Small intestine (tissue), 7 donors: ENCODE results near the gene RFTN1. TPM values are rescaled to one million over a fixed set of nuclear protein-coding genes. Genes with fewer than 3 reads are reported as not detected.
A peak's percentile ranks its signal among the peaks of the same experiment; 100 is the strongest.

Experiments used
- DNase-seq, 2 donors: peaks; one replicate each; pipeline versions ENCODE4 v3.0.0 to v3.0.0-alpha.2; 2013
- FAIRE-seq: peaks from 2 replicates; lab custom pipeline; 2012; peaks lifted over from hg19 to GRCh38; lab: Jason Lieb, UNC
- H3K27ac ChIP-seq, 3 donors: one replicate each; pipeline ENCODE4 v1.5.1; 2013; ENCODE audit warnings: low read length in 2 of 3, mild to moderate bottlenecking in 2 of 3, control low read depth in 1 of 3, inconsistent platforms in 1 of 3, low read depth in 1 of 3, moderate library complexity in 1 of 3
- H3K27me3 ChIP-seq, 3 donors: one replicate each; pipeline ENCODE4 v1.6.1; 2013; ENCODE audit warnings: low read length in 3 of 3, inconsistent platforms in 1 of 3; ENCODE audit not compliant: control insufficient read depth in 3 of 3, insufficient read depth in 3 of 3
- H3K36me3 ChIP-seq, 3 donors: one replicate each; pipeline ENCODE4 v1.6.1; 2013; ENCODE audit warnings: low read length in 3 of 3, inconsistent platforms in 1 of 3, low read depth in 1 of 3, mild to moderate bottlenecking in 1 of 3, moderate library complexity in 1 of 3; ENCODE audit not compliant: control insufficient read depth in 3 of 3, insufficient read depth in 2 of 3
- H3K4me1 ChIP-seq, 3 donors: one replicate each; pipeline ENCODE4 v1.6.1; 2013; ENCODE audit warnings: low read length in 2 of 3, inconsistent platforms in 1 of 3, low read depth in 1 of 3, mild to moderate bottlenecking in 1 of 3, moderate library complexity in 1 of 3; ENCODE audit not compliant: control insufficient read depth in 3 of 3, insufficient read depth in 2 of 3
- H3K4me3 ChIP-seq, 3 donors: one replicate each; pipeline ENCODE4 v1.5.1; 2013; ENCODE audit warnings: low read length in 3 of 3, control low read depth in 1 of 3, inconsistent platforms in 1 of 3, low read depth in 1 of 3, mild to moderate bottlenecking in 1 of 3, moderate library complexity in 1 of 3
- H3K9me3 ChIP-seq, 2 donors: one replicate each; pipeline ENCODE4 v1.6.1; 2013; ENCODE audit warnings: low read depth in 1 of 2, low read length in 1 of 2; ENCODE audit not compliant: control insufficient read depth in 2 of 2, insufficient read depth in 1 of 2
- WGBS, 3 donors: extraction: QIAGEN DNeasy Blood & Tissue Kit; methylation state at CpG; one replicate each; pipeline ENCODE4 v1.1.7; 2013; 5-methylcytosine and 5-hydroxymethylcytosine counted together
- polyA plus RNA-seq, 4 donors: library from polyadenylated mRNA; stranded (reverse) in 3 of 4; unstranded in 1 of 4; fragments of 200-250 nt in 3 of 4; fragments of 120-200 nt in 1 of 4; gene quantifications; one replicate each; pipeline versions ENCODE4 v1.2.1 to v1.2.3, GENCODE V29; 2013
- donor health status: healthy with polysubstance abuse.
- donor health status: control.
- donor health status: control.
- donor health status: Bipolar disorder and iron deficiency.
- donor health status: healthy.

RFTN1 gene
- polyA plus RNA-seq, 4 donors = 1.8 to 18.4 (median 11.6) TPM

GRCh38 chr3:16442730-16443129 is 70.8 kb downstream of the RFTN1 start:
- no peak for DNase-seq
- no peaks in the 10 kb centered on the region for H3K36me3 ChIP-seq
- no peaks in the 10 kb centered on the region for H3K4me1 ChIP-seq
- H3K4me3 ChIP-seq = no peak overlapping the region
- no peak overlapping the region for H3K27ac ChIP-seq
- 85 to 97% (median 92%) methylated on average over 1 of the region's 1 CpG for WGBS, 3 donors
- no peaks in the 10 kb centered on the region for H3K9me3 ChIP-seq
- FAIRE-seq = no peak
- no peaks in the 10 kb centered on the region for H3K27me3 ChIP-seq

DNA sequence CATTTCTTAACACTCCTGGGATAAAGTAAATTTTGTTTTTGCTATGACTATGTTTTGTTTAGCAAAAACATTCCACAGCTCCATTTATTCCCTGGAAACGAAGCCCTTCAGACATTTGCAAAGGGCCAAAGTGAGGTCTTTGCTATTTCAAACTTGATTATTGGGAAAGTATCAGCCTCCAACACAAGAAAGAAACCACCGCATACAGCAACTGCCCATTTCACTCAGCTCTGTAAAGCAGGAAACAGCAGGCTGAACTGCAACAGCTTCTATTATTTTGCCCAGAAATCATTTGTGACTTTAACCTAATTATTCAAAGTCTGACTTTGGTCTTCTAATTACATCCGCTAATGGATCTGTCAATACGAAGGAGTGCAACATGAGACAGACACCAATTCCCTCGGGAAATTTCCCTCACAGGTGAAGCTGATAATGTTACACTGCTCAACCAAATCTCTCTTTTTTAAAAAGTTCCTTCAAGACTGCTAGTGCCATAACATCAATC is 72.1 kb downstream of the RFTN1 start:
- no peaks in the 10 kb centered on the region for H3K9me3 ChIP-seq
- H3K36me3 ChIP-seq = no peaks in the 10 kb centered on the region
- H3K27ac ChIP-seq = peak overlapping the region in 2 of 3 donors; percentile 21 to 38
- no peaks in the 10 kb centered on the region for H3K27me3 ChIP-seq
- FAIRE-seq = no peak
- no peaks in the 10 kb centered on the region for H3K4me1 ChIP-seq
- DNase-seq = no peak
- H3K4me3 ChIP-seq = no peak overlapping the region
- 30 to 35% (median 34%) methylated on average over 5 of the region's 5 CpGs for WGBS, 3 donors

DNA sequence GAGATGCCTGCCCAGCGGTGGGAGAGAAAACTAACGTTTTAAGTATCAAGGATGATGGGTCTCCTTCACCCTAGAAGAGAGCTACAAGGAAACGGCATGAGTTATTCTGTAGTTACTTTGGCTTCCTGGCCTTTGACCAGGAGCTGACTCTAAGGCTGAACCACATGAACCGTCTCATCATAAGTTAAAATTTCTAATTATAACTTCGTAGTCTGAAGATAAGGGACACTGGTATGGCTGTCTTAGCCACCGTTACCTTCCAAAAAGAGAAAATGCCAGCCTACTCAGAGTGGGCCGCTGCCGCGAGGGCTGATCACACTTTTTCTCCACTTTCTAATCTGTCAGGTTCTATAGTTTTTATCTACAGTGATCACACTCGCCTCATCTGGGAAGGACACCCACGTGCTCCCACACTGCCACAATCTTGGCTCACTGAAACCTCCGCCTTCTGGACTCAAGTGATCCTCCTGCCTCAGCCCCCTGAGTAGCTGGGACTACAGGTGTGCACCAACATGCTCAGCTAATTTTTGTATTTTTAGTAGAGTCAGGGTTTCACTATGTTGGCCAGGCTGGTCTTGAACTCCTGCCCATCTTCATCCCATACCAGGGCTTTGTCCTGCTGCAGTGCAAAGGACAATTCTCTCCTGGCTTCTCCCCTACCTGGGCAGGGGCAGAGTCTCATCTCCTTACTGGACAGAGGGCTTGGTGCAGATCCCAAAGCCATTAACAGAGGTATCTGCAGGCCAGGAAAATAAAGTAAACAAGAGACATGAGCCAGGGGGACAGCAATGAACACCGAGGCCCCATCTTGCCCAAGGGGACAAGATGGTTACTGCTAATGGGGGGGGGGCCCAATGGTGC is 73.4 kb downstream of the RFTN1 start:
- no peak for DNase-seq
- Histone ChIP-seq H3K36me3 (no peaks in the 10 kb centered on the region), H3K4me1 (no peaks in the 10 kb centered on the region), H3K9me3 (no peaks in the 10 kb centered on the region), H3K4me3 (no peak overlapping the region), H3K27ac (no peak overlapping the region), H3K27me3 (no peaks in the 10 kb centered on the region)
- WGBS, 3 donors = 75 to 81% (median 76%) methylated on average over 13 of the region's 13 CpGs
- no peak for FAIRE-seq

DNA sequence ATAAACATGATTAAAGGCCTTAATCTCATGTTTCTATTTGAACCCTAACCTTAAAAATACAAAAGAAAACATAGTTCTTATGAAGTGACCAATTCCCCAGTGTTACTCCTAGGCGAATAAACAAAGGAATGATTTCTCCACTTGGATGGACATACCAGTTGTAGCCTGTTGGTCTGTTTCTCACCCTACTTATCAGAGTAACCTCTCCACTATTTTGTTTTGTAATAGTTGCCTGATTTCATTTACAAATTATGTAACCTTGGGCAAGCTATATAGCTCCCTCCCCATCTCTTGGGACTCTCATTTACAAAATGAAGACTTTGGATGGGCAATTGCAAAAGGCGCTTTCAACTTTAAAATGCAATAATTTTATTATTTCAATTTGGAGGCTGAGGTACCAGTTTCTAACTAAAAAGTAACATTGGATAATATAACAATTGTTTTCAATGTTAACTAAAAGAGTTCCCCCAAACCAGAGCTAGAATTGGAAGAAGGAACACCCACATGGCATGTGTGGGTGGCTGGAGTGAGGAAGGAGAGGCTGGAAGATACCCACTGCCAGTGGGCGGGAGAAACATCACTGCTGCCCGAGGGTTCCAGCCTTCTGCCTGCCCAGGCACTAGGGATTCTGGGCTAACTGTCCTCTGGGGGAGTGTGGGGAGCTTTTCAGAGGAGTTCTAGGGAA is 74.2 kb downstream of the RFTN1 start:
- FAIRE-seq (no peak), DNase-seq (no peak)
- no peaks in the 10 kb centered on the region for H3K36me3 ChIP-seq
- no peaks in the 10 kb centered on the region for H3K9me3 ChIP-seq
- H3K4me3 ChIP-seq = no peak overlapping the region
- no peaks in the 10 kb centered on the region for H3K27me3 ChIP-seq
- WGBS, 3 donors = 78 to 85% (median 82%) methylated on average over 4 of the region's 4 CpGs
- H3K4me1 ChIP-seq = no peaks in the 10 kb centered on the region
- H3K27ac ChIP-seq = peak overlapping the region in 1 of 3 donors; percentile 21

DNA sequence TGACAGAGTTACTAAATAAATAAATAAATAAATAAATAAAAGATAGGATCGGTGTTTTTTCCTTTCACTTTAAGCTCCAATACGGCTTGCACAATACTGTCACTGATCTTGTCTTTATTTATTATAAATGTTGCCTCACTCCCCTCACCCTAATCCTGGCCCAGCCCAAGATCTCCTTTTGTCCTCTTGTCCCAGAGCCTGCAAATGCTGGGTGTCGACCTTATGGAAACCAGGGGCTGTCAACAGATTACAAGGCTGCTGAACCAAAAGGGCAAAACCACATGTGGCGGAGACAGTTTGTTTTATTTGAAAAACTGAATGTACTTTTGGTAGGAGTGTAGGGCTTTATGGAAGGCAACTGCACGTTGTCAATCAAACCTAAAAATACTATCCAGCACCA is 75.9 kb downstream of the RFTN1 start:
- no peaks in the 10 kb centered on the region for H3K4me1 ChIP-seq
- 61 to 72% (median 71%) methylated on average over 5 of the region's 5 CpGs for WGBS, 3 donors
- H3K27ac ChIP-seq = no peak overlapping the region
- FAIRE-seq (no peak), DNase-seq (no peak)
- H3K9me3 ChIP-seq = no peaks in the 10 kb centered on the region
- H3K36me3 ChIP-seq = no peaks in the 10 kb centered on the region
- H3K27me3 ChIP-seq = no peaks in the 10 kb centered on the region
- no peak overlapping the region for H3K4me3 ChIP-seq

- Histone ChIP-seq H3K36me3 (peaks cover 0 to 3% (median 2%) of the 10 kb centered on the region in 3 donors), H3K27me3 (no peaks in the 10 kb centered on the region), H3K9me3 (no peaks in the 10 kb centered on the region), H3K27ac (no peak overlapping the region), H3K4me1 (peaks cover 0 to 3% (median 0%) of the 10 kb centered on the region in 3 donors), H3K4me3 (no peak overlapping the region)
- FAIRE-seq (no peak), DNase-seq (no peak)
- 76 to 82% (median 77%) methylated on average over 13 of the region's 13 CpGs for WGBS, 3 donors
These were observed 79.8 kb downstream of the RFTN1 start for GRCh38 chr3:16433701-16434151.

GRCh38 chr3:16432714-16433113 is 80.8 kb downstream of the RFTN1 start:
- no peak for FAIRE-seq
- DNase-seq = no peak
- peaks cover 0 to 3% (median 0%) of the 10 kb centered on the region in 3 donors for H3K4me1 ChIP-seq

More at GRCh38 chr3:16432714-16433113, 80.8 kb downstream of the RFTN1 start:
- WGBS, 3 donors = 66 to 89% (median 67%) methylated on average over 3 of the region's 3 CpGs
- Histone ChIP-seq H3K36me3 (peaks cover 0 to 3% (median 2%) of the 10 kb centered on the region in 3 donors), H3K9me3 (no peaks in the 10 kb centered on the region), H3K4me3 (no peak overlapping the region), H3K27ac (no peak overlapping the region), H3K27me3 (no peaks in the 10 kb centered on the region)
